Breast epithelium (tissue), 4 donors: ENCODE results near the gene PRF1. TPM values are rescaled to one million over a fixed set of nuclear protein-coding genes. Genes with fewer than 3 reads are reported as not detected.

ENCODE experiments used
- DNase-seq, 2 donors: peaks; one replicate each; pipeline ENCODE4 v3.0.0-alpha.2; 2019; ENCODE audit warnings: low spot score in 2 of 2
- H3K27ac ChIP-seq, 2 donors: fragments of 200-600 bp; sonication (generic) in 1 of 2; one replicate each; pipeline ENCODE4 v1.5.1; 2016 to 2019; ENCODE audit warnings: mild to moderate bottlenecking in 1 of 2
- H3K27me3 ChIP-seq, 2 donors: fragments of 200-600 bp; sonication (generic) in 1 of 2; one replicate each; pipeline versions ENCODE4 v1.5.1 to v1.6.0; 2017 to 2019; ENCODE audit warnings: control low read depth in 1 of 2, mild to moderate bottlenecking in 1 of 2
- H3K36me3 ChIP-seq: fragments of 200-600 bp; one replicate; pipeline ENCODE4 v1.5.1; 2019
- H3K4me1 ChIP-seq, 2 donors: fragments of 200-600 bp; sonication (generic); one replicate each; pipeline ENCODE4 v1.5.1; 2016 to 2019; ENCODE audit warnings: control low read depth in 1 of 2
- H3K4me3 ChIP-seq, 3 donors: fragments of 200-600 bp; sonication (generic); 1 replicate in 2 of 3; 2 replicates in 1 of 3; pipeline ENCODE4 v1.5.1; 2016 to 2019; ENCODE audit warnings: mild to moderate bottlenecking in 3 of 3, moderate library complexity in 2 of 3
- H3K9me3 ChIP-seq, 2 donors: fragments of 200-600 bp; sonication (generic) in 1 of 2; one replicate each; pipeline ENCODE4 v1.5.1; 2016 to 2019; ENCODE audit warnings: control low read depth in 1 of 2
- POLR2A ChIP-seq: fragments of 450-650 bp; IDR thresholded peaks from one replicate; pipeline ENCODE4 v1.6.1; 2016; ENCODE audit warnings: antibody characterized with exemption, mild to moderate bottlenecking, moderate library complexity
- POLR2AphosphoS5 ChIP-seq, 3 donors: sonication (generic); formaldehyde crosslinking; IDR thresholded peaks; one replicate each; pipeline ENCODE4 v1.6.1; 2017; ENCODE audit warnings: antibody characterized with exemption in 3 of 3
- intact Hi-C: fragments of 100-400 bp; cut with DNase I; formaldehyde crosslinking; loops from one replicate; pipeline ENCODE4 v1.15.1; 2023; ENCODE audit warnings: low total_unique reads
- total RNA-seq, 3 donors: library from RNA; depleted of rRNA; stranded (reverse); fragments of >200 nt; gene quantifications; one replicate each; pipeline ENCODE4 v1.1.0, GENCODE V29; 2016
- TF ChIP-seq, protein P1 (sequence below), 3 donors: fragments of 450-650 bp; IDR thresholded peaks; one replicate each; pipeline ENCODE4 v1.5.1; 2016 to 2017; ENCODE audit warnings: antibody characterized with exemption in 3 of 3, mild to moderate bottlenecking in 3 of 3, moderate library complexity in 3 of 3

Gene PRF1
- total RNA-seq, 3 donors from 2014 or later = 2.2 to 4.3 (median 2.2) TPM

DNA sequence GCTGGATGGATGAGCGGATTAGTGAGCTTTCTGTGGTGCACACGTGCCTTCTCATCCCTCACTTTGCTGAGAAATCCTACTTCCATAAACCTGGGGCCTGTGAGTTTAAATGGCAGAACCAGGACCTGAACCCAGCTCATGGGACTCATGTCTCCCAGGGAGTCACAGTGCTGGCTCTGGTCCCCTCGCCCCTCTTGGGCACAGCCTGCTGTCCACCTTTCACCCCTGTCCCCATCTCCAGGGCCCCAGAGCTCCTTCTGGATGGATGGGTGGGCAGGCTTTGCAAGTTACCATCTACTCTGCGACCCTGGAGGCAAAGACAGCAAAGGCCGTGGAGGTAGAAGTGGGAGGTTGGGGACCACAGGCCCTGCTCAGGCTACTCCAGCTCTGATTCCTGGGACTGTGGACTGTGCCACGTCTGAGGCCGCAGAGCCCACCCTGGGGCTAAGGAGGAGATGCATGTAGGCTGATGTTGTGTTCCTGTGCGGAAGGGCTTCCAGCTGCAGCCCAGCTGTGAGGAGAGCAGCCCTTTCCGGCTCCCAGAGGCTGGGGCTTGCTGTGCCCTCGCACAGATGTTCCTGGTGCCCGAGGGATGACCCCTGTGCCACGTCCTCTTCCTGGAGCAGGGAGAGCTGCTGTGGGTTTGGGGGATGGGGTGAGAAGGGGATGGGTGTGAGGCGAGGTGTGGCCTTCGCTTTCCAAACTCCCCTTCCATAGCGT, 40.3 kb downstream of the PRF1 start:
- no peak overlapping the region for H3K4me3 ChIP-seq
- TF ChIP-seq POLR2A (no peak), POLR2AphosphoS5 (IDR thresholded peaks at IDR 0.05) (no peak)
- TF ChIP-seq, protein P1, sequence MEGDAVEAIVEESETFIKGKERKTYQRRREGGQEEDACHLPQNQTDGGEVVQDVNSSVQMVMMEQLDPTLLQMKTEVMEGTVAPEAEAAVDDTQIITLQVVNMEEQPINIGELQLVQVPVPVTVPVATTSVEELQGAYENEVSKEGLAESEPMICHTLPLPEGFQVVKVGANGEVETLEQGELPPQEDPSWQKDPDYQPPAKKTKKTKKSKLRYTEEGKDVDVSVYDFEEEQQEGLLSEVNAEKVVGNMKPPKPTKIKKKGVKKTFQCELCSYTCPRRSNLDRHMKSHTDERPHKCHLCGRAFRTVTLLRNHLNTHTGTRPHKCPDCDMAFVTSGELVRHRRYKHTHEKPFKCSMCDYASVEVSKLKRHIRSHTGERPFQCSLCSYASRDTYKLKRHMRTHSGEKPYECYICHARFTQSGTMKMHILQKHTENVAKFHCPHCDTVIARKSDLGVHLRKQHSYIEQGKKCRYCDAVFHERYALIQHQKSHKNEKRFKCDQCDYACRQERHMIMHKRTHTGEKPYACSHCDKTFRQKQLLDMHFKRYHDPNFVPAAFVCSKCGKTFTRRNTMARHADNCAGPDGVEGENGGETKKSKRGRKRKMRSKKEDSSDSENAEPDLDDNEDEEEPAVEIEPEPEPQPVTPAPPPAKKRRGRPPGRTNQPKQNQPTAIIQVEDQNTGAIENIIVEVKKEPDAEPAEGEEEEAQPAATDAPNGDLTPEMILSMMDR (IDR thresholded peaks at IDR 0.05) = no peak
- no peaks in the 10 kb centered on the region for H3K9me3 ChIP-seq
- no peak for DNase-seq
- no peaks in the 10 kb centered on the region for H3K27me3 ChIP-seq
- H3K27ac ChIP-seq = no peak overlapping the region
- H3K4me1 ChIP-seq = no peaks in the 10 kb centered on the region
- no peaks in the 10 kb centered on the region for H3K36me3 ChIP-seq
- intact Hi-C loops = no loop called here

DNA sequence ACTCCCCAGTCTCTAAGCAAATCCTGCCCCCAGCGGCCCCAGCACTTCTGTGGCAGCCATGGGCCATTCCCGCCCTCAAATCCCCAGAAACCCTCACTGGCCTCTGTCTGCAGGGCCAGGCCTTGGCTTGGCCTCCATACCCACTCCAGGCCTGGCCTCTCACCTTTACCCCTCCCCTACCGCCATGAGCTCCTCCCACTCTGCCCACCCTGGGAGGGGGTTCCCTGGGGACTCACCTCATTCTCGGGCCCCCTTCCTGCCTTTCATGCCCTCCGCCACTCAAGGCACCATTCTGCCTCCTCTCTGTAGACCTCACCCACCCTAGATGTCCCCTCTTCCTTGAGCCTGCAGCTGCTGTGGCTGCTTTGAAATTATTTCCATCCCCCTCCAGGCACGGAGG, 41.0 kb downstream of the PRF1 start:
- H3K27me3 ChIP-seq = no peaks in the 10 kb centered on the region
- intact Hi-C loops = no loop called here
- no peak for TF ChIP-seq POLR2AphosphoS5 (IDR thresholded peaks at IDR 0.05)
- TF ChIP-seq, protein P1 (IDR thresholded peaks at IDR 0.05) = no peak
- no peak for TF ChIP-seq POLR2A
- H3K27ac ChIP-seq = no peak overlapping the region
- H3K4me1 ChIP-seq = no peaks in the 10 kb centered on the region
- no peak for DNase-seq
- no peaks in the 10 kb centered on the region for H3K36me3 ChIP-seq
- H3K4me3 ChIP-seq = no peak overlapping the region
- H3K9me3 ChIP-seq = no peaks in the 10 kb centered on the region

DNA sequence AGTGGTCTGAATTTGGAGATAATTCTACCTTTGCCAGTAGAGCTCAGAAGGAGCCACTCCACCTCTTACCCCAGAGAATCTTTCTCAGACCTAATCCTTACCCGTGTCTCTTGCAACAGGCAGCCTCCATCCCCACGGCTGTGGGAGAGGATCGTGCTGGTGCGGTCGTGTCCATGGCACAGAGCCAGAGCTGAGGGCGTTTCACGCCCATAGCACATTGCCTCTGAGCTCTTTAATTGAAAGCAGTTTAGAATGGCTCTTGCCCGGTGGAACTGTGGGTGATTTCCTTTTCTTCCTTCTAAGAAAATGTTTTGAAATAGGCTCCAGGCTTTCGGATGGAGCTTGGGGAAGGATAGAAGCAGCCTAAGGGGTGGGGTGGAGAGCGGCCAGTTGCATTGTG, 41.5 kb downstream of the PRF1 start:
- intact Hi-C loops = no loop called here
- no peaks in the 10 kb centered on the region for H3K36me3 ChIP-seq
- no peak overlapping the region for H3K4me3 ChIP-seq
- no peaks in the 10 kb centered on the region for H3K27me3 ChIP-seq
- no peak overlapping the region for H3K27ac ChIP-seq
- no peak for DNase-seq
- H3K4me1 ChIP-seq = no peaks in the 10 kb centered on the region
- H3K9me3 ChIP-seq = no peaks in the 10 kb centered on the region
- no peak for TF ChIP-seq POLR2AphosphoS5 (IDR thresholded peaks at IDR 0.05)
- TF ChIP-seq, protein P1 (IDR thresholded peaks at IDR 0.05) = no peak
- no peak for TF ChIP-seq POLR2A

DNA sequence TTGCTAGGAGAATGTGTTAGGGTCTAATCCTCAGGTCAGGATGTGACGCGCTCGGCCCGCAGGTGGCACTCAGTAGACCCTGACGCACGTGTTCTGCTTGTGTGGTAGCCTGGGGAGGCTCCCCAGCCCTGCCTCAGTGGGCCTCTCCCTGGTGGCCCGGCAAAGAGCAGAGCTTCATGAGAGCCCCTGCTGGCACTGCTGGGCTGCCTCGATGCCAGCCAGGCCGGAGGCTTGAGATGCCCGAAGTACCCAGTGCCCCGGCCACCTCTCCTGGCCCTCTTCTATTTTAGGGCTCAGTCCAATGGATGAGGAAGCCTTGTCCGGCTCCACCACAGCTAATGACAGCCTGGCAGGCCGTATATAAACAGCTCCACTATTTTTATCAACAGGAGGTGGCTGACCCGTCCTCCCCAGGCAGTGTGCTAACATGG, 42.0 kb downstream of the PRF1 start:
- DNase-seq = no peak
- no peak overlapping the region for H3K4me3 ChIP-seq
- H3K27me3 ChIP-seq = no peaks in the 10 kb centered on the region
- H3K4me1 ChIP-seq = no peaks in the 10 kb centered on the region
- TF ChIP-seq, protein P1 (IDR thresholded peaks at IDR 0.05) = no peak
- TF ChIP-seq POLR2AphosphoS5 (IDR thresholded peaks at IDR 0.05) = no peak
- no peak for TF ChIP-seq POLR2A
- intact Hi-C loops = no loop called here
- H3K36me3 ChIP-seq = no peaks in the 10 kb centered on the region
- no peaks in the 10 kb centered on the region for H3K9me3 ChIP-seq
- H3K27ac ChIP-seq = no peak overlapping the region

DNA sequence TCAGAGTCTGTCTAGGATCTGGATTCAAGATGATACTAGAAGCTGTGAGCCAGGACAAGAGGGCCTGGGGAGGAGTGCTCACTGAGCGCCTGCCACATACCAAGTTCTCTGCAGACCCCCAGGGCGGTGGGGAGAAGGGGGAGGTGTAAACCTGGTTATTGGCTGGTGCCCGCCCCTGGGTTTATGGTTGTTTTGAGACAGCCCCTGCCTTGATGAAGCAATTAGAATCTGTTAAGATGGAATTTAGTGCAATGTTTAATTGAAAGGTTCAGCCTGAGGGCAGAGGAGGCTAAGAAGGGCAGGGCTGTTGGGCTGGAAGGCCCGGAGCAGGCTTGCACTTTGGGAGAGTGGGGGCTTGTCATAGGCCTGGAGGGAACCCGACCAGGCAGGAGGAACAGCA, 42.7 kb downstream of the PRF1 start:
- H3K36me3 ChIP-seq = no peaks in the 10 kb centered on the region
- no peak overlapping the region for H3K4me3 ChIP-seq
- TF ChIP-seq POLR2AphosphoS5 (IDR thresholded peaks at IDR 0.05) (no peak), POLR2A (no peak)
- TF ChIP-seq, protein P1 (IDR thresholded peaks at IDR 0.05) = no peak
- intact Hi-C loops = loop anchor here (10.0 kb wide), 1 partner anchor 195 kb away; no protein-coding TSS in a partner anchor
- H3K4me1 ChIP-seq = no peaks in the 10 kb centered on the region
- H3K27me3 ChIP-seq = no peaks in the 10 kb centered on the region
- H3K27ac ChIP-seq = no peak overlapping the region
- DNase-seq = no peak
- no peaks in the 10 kb centered on the region for H3K9me3 ChIP-seq
